ENCODE results near the gene PPARD. TPM values are rescaled to one million over a fixed set of nuclear protein-coding genes. Genes with fewer than 3 reads are reported as not detected.

Gene PPARD
- total RNA-seq, 1 donor from 2014 or later, result 20.8 TPM

DNA sequence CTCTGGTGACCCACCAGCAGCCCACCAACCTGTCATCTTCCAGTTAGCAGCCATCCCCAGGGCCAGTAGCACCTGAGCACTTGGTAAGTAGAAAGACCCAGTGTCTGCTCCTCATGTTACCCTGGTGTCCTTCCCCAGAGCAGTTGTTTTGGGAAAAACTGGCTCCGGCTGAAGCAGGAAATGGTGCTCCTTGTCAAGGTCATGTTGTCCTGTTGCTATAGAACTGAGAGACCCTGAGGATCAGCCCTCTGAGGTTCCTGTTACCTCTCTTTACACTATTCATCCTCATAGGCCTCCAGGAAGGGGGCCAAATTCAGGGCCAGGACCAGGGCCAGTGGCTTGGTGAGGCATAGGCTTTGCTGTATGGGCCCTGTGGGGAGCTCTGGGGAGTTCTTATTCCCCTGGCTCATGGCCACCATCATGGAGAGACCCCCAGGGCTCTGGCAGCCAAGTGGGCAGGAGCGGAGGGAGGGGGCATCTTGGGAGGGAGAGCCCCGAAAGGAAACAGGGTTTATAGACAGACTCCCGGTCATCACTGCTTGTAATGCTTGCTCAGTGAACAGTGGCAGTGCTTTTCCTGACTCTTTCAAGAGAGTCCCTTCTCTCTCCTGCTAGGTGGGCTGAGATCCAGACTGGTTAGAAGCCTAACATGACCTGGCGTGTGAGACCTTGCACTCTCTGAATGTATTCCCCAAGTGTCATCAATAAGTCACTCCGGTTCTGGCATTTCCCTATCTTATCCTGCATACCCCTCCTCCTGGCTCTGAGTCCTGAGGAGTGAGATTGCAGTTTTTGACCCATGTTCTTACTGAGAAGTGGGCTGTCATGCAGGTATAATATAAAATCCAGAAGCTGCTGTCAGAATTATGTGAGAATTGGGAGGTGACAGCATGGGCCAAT lies 50.7 kb downstream of the PPARD start:
- Mint-ChIP-seq H3K9me3 (no peaks in the 10 kb centered on the region), H3K4me1 (peaks cover 28% of the 10 kb centered on the region), H3K4me3 (no peak overlapping the region), H3K27ac (peak overlapping the region; percentile 44), H3K36me3 (peaks cover 1% of the 10 kb centered on the region), H3K27me3 (ENCODE audit: low read depth) (no peaks in the 10 kb centered on the region)
- TF ChIP-seq CTCF (IDR thresholded peaks at IDR 0.05; ENCODE audit: unreplicated experiment), result no peak
- DNase-seq (ENCODE audit: low spot score in 2 of 2, unreplicated experiment in 2 of 2), result no peak

- TF ChIP-seq CTCF (IDR thresholded peaks at IDR 0.05; ENCODE audit: unreplicated experiment), result no peak
- H3K4me3 Mint-ChIP-seq, result no peak overlapping the region
- H3K4me1 Mint-ChIP-seq, result peaks cover 21% of the 10 kb centered on the region
- DNase-seq (ENCODE audit: low spot score in 2 of 2, unreplicated experiment in 2 of 2), result no peak
- H3K36me3 Mint-ChIP-seq, result no peaks in the 10 kb centered on the region
- H3K9me3 Mint-ChIP-seq, result no peaks in the 10 kb centered on the region
- no peaks in the 10 kb centered on the region for H3K27me3 Mint-ChIP-seq (ENCODE audit: low read depth)
- H3K27ac Mint-ChIP-seq, result no peak overlapping the region
Measured at GRCh38 chr6:35396991-35397390, 54.6 kb downstream of the PPARD start.

GRCh38 chr6:35397806-35398418 lies 55.6 kb downstream of the PPARD start:
- H3K9me3 Mint-ChIP-seq, result no peaks in the 10 kb centered on the region
- DNase-seq (ENCODE audit: low spot score in 2 of 2, unreplicated experiment in 2 of 2), result no peak
- peaks cover 19% of the 10 kb centered on the region for H3K4me1 Mint-ChIP-seq
- H3K27ac Mint-ChIP-seq, result no peak overlapping the region
- TF ChIP-seq CTCF (IDR thresholded peaks at IDR 0.05; ENCODE audit: unreplicated experiment), result no peak
- no peak overlapping the region for H3K4me3 Mint-ChIP-seq
- no peaks in the 10 kb centered on the region for H3K36me3 Mint-ChIP-seq
- no peaks in the 10 kb centered on the region for H3K27me3 Mint-ChIP-seq (ENCODE audit: low read depth)

DNA sequence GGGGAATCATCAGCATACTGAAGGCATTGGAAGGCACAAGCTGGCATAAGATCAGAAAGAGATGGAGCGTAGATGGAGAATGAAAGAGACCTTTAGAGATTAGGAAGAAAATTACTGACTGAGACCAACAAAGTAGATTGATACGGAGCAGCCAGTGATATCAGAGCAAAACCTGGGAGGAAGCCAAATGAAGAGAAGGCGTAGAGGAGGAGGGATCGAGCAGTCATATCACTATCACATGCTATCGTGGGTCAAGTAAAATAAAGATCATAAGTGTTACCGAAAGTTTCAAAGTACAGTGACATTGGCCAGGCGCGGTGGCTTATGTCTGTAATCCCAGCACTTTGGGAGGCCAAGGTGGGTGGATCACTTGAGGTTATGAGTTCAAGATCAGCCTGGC lies 56.2 kb downstream of the PPARD start:
- Mint-ChIP-seq H3K27me3 (ENCODE audit: low read depth) (no peaks in the 10 kb centered on the region), H3K36me3 (no peaks in the 10 kb centered on the region), H3K9me3 (no peaks in the 10 kb centered on the region), H3K4me3 (no peak overlapping the region), H3K4me1 (peaks cover 14% of the 10 kb centered on the region), H3K27ac (no peak overlapping the region)
- no peak for TF ChIP-seq CTCF (IDR thresholded peaks at IDR 0.05; ENCODE audit: unreplicated experiment)
- DNase-seq (ENCODE audit: low spot score in 2 of 2, unreplicated experiment in 2 of 2), result no peak

DNA sequence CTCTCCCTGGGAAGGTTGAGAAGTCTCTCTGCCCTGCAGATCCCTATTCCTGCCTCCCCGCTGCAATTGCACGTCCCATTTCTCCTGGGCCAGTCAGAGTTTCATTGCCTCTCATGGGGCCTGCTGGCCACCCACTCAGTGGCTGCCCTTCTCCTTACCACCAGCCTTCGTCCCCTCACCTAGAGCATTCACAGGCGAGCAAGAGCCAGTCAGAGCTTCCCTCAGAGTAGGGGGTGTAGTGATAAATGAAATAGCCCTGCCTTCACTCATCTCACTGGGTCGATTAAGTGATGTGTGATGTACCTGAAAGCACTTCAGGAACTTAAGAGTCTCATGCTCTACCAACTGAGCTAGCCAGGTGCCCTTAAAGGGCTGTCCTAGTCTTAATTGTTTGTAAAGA lies 57.8 kb downstream of the PPARD start:
- no peak for DNase-seq (ENCODE audit: low spot score in 2 of 2, unreplicated experiment in 2 of 2)
- H3K4me1 Mint-ChIP-seq, result peaks cover 8% of the 10 kb centered on the region
- no peaks in the 10 kb centered on the region for H3K27me3 Mint-ChIP-seq (ENCODE audit: low read depth)
- no peaks in the 10 kb centered on the region for H3K36me3 Mint-ChIP-seq
- H3K4me3 Mint-ChIP-seq, result no peak overlapping the region
- TF ChIP-seq CTCF (IDR thresholded peaks at IDR 0.05; ENCODE audit: unreplicated experiment), result no peak
- H3K27ac Mint-ChIP-seq, result no peak overlapping the region
- no peaks in the 10 kb centered on the region for H3K9me3 Mint-ChIP-seq

Measured in mesothelial cell of epicardium (in vitro differentiated cells).